Posterior cingulate gyrus (tissue), 11 donors: Measurements from ENCODE around the gene SP110.
"Not testable (repeated sequence)": the region's sequence is repeated elsewhere in the genome, so short reads cannot be mapped to it uniquely, and the experiment has no call there.

Experiments used
- DNase-seq, 10 donors: peaks; one replicate each; pipeline versions ENCODE4 v3.0.0 to v3.0.0-alpha.2; 2020 to 2021; ENCODE audit warnings: mixed read lengths in 3 of 10
- intact Hi-C: fragments of 100-400 bp; cut with DNase I; formaldehyde crosslinking; loops from one replicate; pipeline ENCODE4 v1.15.1; 2023

The SP110 gene

DNA sequence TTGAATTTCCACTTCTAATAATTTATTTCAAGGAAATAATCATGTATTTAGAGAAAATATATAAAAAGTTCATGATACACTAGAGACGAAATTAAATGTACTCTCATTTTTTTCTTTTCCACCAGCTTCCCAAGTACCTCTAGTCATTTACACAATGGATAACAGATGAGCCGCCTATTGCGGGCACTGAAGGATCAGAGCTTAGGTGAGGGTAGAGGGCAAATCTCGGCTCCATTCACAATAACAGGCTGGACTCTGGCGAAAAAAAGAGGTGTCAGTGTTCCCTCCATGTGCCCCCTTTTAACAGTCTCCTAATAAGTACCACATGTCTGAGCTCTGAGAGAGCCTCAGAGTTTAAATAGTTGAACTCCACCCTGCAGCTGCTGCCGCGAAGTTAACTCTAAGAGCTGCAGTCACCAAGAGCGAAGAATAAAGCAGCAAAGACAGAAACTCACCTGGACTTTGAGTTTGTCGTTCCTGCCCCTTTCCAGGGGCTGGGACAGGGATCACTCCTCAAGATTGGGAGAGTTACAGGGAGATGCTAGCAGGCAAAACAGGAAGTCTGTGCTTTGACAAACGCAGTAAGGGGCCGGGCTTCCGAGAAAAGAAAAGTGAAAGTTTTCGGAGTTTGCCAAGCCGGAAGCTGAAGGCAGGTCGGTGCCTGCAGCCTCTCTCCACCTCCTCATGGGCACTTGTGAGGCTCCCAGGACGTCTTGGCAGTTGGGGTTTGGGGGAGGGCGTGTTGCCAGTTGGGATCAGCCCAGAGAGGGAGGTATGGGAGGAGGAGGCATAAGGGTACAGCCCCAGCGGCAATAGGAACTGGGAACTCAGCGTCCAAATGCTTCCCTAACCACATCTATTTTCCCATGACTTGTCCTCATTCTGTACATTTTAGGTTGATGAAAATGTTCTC lies at the start of gene SP110:
Gene SP110, minus strand, starts transcription at position 566 of the 913 bp plus-strand sequence. CDS start 3,057 bp downstream, outside the sequence.
- peak; percentile 25 to 93 (median 54) for DNase-seq
- intact Hi-C loops, result no loop called here

DNA sequence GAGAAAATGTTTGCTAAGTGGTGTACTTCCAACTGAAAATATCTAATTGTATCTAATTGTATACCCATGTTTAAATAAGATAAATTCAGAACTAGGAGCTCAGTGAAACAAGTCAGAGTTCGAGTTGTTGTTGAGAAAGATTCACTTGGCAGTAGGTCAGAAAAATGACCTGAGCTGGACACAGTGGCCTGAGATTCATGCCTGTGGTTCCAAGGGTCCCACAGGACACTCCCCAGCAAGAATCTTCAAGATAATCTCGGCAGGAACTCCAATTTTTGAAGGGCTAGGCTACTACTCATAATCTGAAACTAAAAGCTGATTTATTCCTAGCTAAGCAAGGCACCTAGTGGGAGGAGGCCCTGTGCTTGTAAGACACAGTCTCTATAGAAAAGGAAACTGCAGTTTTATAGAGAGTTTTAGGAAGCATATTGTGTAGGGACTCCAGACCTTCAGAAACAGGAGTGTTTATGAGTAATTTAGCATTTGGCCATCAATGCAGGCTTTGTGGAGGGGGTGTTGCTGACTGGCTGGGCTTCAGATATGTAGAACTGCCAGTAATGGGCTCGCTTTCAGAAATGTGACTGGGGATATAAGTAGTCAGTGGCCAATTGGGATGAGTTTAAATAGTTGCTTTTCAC lies 48.9 kb upstream of the SP110 start:
- intact Hi-C loops, result no loop called here
- no peak for DNase-seq

GRCh38 chr2:230267556-230267955 lies 47.8 kb upstream of the SP110 start:
- DNase-seq, result no peak
- intact Hi-C loops, result no loop called here

DNA sequence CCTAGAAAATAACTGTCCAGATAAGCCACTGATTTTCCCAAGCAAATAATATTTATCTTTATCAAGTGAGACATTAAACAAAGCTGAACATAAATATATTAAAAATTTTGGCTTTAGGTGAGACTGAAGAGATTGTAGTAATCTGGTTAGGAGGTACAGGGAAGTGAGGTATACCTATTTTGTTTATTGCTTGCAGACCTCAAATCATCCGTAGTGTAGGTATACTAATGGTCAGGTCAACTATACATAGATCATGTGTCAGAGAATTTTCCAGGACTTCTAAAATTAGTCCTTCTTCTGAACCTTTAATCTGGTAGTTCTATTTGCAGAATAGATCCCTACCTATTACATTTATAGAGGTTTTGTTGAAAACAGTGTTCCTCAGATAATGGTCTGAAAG lies 47.3 kb upstream of the SP110 start:
- no peak for DNase-seq
- intact Hi-C loops, result no loop called here

GRCh38 chr2:230266638-230267037 lies 46.9 kb upstream of the SP110 start:
- no peak for DNase-seq
- intact Hi-C loops, result no loop called here

DNA sequence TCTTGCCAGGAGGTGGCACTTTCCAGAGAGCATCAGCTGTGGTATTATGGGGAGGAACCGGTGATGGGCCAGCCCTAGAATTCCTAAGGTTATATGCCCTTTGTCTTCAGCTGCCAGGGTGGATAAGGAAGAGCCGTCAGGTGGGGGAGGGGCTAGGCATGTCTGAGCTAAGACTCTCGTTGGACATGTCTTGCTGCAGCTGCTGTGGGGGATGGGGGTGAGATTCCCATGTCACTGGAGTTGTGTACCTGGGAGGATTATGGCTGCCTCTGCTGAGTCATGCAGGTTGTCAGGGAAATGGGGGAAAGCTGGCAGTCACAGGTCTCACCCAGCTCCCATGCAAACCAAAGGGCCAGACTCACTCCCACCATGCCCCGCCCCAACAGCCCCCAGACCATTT lies 45.2 kb upstream of the SP110 start:
- peak in 1 of 10 donors; percentile 70 for DNase-seq
- intact Hi-C loops, result not testable (repeated sequence)

GRCh38 chr2:230262246-230262645 lies 42.5 kb upstream of the SP110 start:
- no peak for DNase-seq
- intact Hi-C loops, result no loop called here

GRCh38 chr2:230258483-230258882 lies 38.7 kb upstream of the SP110 start:
- intact Hi-C loops, result no loop called here
- DNase-seq, result no peak

GRCh38 chr2:230256733-230257332 lies 37.0 kb upstream of the SP110 start:
- no peak for DNase-seq
- intact Hi-C loops, result no loop called here

DNA sequence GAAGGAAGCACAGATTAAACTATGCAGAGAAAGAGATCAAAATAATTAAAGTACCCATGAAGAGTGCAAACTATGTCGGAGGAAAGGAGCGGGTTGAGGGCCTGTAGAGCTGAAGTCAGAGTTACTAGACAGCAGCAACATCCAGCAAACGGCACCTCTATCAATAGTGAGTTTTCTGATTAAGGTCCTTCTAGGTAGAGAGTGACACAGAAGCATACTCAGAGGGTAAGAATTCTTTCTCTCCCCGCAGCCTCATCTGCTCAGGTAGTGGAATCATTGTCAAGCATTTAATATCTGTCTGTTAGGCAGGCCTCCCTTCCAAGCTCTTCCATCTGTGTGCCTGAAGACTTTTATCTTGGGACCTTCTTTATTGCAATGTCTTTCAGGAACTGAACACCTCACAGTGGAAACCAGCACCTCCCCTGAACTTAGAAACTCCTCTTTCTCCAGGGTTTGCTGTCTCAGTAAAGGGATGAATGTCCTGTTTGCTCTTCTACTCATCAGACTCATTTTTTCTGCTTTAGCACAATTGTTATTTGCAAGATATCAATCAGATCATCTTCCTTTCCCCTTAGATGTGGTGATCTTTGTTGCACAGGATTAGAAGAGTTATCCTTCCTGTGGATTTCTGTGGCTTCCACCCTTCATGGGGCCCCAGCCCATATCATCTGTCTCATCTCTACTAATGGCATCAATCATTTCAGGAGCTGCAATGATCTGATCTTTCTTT lies 34.5 kb upstream of the SP110 start:
- intact Hi-C loops, result no loop called here
- no peak for DNase-seq

- intact Hi-C loops, result no loop called here
- DNase-seq, result no peak
These were observed 30.4 kb upstream of the SP110 start for GRCh38 chr2:230250231-230250630.

DNA sequence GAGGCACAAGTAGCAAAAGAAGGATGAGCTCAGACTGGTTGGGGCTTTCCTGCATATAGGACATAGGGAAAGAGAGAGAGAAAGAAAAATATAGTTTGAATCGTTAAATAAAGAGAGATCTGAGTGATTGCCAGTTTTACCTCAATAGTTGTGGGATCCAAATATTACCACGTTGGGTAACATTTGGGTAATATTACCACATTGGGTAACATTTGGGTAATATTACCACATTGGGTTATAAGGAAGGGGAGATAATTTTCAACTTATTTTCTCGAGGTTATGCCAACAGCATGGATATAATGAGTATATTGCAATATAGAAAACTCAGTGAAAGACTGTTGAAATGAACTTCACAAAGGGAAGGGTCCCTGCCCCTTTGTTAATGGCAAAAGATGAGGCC lies 26.4 kb upstream of the SP110 start:
- intact Hi-C loops, result no loop called here
- DNase-seq, result no peak

DNA sequence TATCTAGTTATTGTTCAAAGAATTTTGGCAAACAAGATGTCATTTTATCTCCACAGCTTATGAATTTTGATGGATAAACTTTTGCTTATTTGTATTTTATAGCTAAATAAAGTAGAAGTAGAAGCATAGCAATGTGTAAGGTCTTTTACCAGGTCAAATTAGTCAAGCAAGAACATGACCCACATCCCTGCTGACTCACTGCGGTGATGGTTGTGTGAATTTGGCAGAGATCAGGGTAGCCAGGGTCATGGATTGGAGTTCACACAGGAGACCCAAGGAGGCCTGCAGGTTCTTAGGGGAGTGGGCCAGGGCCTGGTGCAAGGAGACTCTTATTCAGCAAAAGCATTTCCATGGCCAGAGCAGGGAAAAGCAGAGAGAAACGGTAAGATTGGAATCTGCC lies 24.4 kb upstream of the SP110 start:
- intact Hi-C loops, result no loop called here

GRCh38 chr2:230234845-230235244 lies 15.1 kb upstream of the SP110 start:
- intact Hi-C loops, result no loop called here
- DNase-seq, result no peak

More for the DNA sequence above, 24.4 kb upstream of the SP110 start:
- DNase-seq, result no peak

DNA sequence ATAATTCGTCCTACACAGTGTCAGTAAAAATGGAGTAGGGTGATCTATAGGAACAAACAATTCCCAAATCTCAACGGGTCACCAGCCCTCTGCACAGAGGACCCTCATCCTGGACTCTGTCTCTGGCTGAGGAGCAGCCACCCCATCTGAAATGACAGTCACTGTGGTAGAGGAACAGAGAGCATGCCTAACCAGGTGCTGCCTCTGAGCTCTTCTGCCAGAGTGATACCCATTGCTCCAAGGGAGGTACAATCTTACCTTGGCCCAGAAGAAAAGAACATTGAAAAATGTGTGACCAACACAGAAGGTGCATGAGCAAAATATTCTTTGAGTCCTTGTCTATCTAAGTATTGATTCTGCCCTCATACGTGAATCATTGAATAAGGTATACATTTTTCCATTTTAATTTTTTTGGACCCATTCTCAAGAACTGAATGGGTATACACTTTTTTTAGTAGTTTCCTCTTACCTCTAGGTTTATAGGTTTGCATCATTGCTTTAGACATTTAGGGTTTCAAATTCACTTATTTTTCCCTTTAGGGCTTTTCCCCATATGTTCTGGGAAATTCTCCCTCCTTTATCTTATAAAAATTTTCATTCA lies 14.4 kb upstream of the SP110 start:
- intact Hi-C loops, result no loop called here
- DNase-seq, result no peak

DNA sequence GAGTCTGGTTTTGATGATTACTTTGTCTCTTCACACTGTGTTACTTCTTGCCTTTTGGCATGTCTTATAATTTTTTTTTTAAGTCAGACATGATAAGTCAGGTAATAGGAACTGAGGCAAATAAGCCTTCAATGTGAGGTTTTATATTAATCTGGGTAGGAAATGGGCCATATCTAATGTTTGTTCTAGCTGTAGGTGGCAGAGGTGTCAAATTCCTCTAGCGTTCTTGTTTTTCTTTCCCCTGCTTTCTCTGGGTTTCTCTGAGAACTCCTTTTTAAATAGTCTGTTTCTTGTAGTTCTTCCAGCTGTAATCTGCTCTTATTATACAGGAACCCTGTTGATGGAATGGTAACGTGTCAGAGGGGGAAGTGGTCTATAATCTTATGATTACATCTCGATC lies 11.5 kb upstream of the SP110 start:
- intact Hi-C loops, result no loop called here
- DNase-seq, result no peak

DNA sequence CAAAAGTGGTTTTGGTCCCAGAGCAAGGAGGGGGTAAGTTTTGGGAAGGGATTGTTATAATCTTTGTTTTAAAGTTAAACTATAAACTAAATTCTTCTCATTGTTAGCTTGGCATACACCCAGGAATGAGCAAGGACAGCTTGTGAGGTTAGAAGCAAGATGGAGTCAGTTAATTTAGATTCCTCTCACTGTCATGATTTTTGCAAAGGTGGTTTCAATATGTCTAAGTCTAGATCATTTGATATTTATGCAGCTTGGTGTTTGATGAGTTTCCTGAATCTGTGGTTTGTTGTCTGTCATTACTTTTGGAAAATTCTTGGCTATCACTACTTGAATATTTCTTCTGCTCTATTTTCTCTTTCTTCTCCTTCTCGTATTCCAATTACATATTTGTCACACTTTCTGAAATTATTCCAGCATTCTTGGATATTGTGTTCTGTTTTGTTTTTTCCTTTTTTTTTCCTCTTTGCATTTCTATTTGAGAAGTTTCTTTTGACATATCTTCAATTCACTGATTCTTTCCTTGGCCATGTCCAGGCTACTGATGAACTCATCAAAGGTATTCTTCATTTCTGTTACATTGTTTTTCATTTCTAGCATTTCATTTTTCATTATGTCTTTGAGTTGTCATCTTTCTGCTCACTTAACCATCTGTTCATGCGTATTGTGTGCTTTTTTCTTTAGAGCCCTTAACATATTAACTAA lies 10.9 kb upstream of the SP110 start:
- intact Hi-C loops, result no loop called here
- DNase-seq, result no peak

DNA sequence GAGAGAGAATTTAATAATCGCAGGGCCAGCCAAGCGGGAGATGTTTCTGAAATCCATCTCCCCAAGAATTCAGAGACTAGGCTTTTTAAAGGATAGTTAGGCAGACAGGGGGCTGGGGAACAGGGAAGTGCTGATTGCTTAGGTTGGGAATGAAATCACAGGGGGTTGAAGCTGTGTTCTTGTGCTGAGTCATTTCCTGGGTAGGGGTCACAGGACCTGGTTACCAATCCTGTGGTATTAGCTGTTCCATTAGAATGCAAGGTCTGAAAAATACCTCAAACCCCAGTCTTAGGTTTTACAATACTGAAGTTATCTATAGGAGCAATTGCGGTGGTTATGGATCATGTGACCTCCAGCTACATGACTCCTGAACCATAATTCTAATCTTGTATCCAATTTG lies 10.3 kb upstream of the SP110 start:
- intact Hi-C loops, result no loop called here

DNA sequence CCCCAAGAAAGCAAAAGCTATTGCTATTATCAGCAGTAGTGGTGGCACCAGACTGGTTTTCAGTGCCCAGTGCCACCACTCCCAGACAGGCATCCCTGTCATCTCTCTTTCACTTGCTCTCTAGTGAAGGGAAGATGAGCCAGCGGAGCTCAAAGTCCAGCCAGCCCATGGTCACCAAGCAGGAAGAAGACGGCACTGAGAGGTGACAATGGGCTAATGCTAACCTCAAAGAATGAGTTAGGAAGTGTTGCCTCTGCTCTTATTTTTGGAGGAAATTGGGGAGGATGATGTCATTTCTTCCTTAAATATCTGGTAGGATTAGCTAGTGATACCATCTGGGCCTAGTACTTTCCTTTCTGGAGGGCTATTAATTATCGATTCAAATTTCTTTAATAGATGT lies 7.4 kb upstream of the SP110 start:
- intact Hi-C loops, result no loop called here
- no peak for DNase-seq

More for the DNA sequence above, 10.3 kb upstream of the SP110 start:
- DNase-seq, result no peak

DNA sequence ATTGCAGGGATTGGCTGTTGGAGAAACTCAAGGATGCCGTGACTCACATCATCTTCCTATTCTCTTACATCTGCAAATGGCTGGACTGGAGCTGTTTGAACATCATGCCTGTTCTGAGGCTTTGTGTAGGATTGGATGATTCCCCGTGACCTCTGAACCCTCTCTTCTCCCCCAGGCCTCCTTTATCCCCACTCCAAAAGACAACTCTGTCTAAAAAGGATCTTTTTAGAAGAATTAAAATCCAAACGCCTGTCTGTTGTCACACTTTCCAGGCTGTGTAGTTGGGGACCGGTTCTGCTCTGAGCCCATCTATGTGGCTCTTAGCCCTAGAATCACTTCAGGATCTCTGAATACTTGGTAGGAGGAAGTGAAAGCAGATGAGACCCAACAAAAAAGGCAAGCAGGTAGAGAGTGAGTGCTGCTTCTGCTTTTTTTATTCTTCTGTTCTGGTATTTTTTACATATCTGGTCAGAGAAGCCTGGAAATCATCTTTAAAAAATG lies 6.3 kb upstream of the SP110 start:
- intact Hi-C loops, result no loop called here
- no peak for DNase-seq
